SK-N-SH (cell line): Measurements from ENCODE around the gene C4BPB. TPM values are rescaled to one million over a fixed set of nuclear protein-coding genes. Genes with fewer than 3 reads are reported as not detected.
A peak's percentile ranks its signal among the peaks of the same experiment; 100 is the strongest.

ENCODE experiments used
- CTCF ChIA-PET: fragments of 300-600, 350-600 bp; formaldehyde crosslinking; extraction: SDS; loops from one replicate; lab custom pipeline; 2021; lab: Yijun Ruan, JAX
- POLR2A ChIA-PET: fragments of 350-600 bp; sonication (Branson Sonifier 250); formaldehyde crosslinking; extraction: SDS; loops from one replicate; lab custom pipeline; 2020; ENCODE audit warnings: antibody characterized with exemption, inconsistent platforms; lab: Yijun Ruan, JAX
- DNase-seq: peaks from one replicate; pipeline ENCODE4 v3.0.0; 2012
- H2AFZ ChIP-seq: fragments of 200-600 bp; sonication (generic); 2 replicates; pipeline ENCODE4 v1.8.1; 2016; ENCODE audit warnings: antibody characterized with exemption, mild to moderate bottlenecking, low read depth
- H3F3A ChIP-seq: fragments of 200-600 bp; sonication (generic); replicated peaks from 2 replicates; pipeline ENCODE3; 2016; ENCODE audit warnings: antibody characterized with exemption, mild to moderate bottlenecking; ENCODE audit not compliant: insufficient read depth
- H3K27ac ChIP-seq, 2 experiments: fragments of 200-500 bp in 1 of 2; fragments of 200-600 bp in 1 of 2; sonication (Bioruptor generic) in 1 of 2; sonication (generic), shearing (Covaris generic) in 1 of 2; 2 replicates each; pipeline versions ENCODE4 v1.5.1 to v1.6.1; 2014 to 2016; ENCODE audit warnings: low read depth in 2 of 2, inconsistent platforms in 1 of 2, low read length in 1 of 2, mild to moderate bottlenecking in 1 of 2, mixed read lengths in 1 of 2
- H3K27me3 ChIP-seq: fragments of 200-600 bp; sonication (generic), shearing (Covaris generic); 2 replicates; pipeline ENCODE4 v1.6.1; 2016; ENCODE audit warnings: mixed run types; ENCODE audit not compliant: insufficient read depth
- H3K36me3 ChIP-seq, 2 experiments: fragments of 200-500 bp in 1 of 2; fragments of 200-600 bp in 1 of 2; sonication (Bioruptor generic) in 1 of 2; sonication (generic) in 1 of 2; replicated peaks in 1 of 2; 2 replicates each; pipeline versions ENCODE3 to v1.5.1; 2014 to 2016; ENCODE audit warnings: low read length in 1 of 2, mild to moderate bottlenecking in 1 of 2; ENCODE audit not compliant: insufficient read depth in 2 of 2, control insufficient read depth in 1 of 2
- H3K4me1 ChIP-seq, 2 experiments: fragments of 200-500 bp in 1 of 2; fragments of 200-600 bp in 1 of 2; sonication (Bioruptor generic) in 1 of 2; sonication (generic), shearing (Covaris generic) in 1 of 2; 2 replicates each; pipeline versions ENCODE4 v1.5.1 to v1.6.1; 2014 to 2016; ENCODE audit warnings: low read depth in 1 of 2, low read length in 1 of 2, mixed run types in 1 of 2; ENCODE audit not compliant: insufficient read depth in 2 of 2, control insufficient read depth in 1 of 2
- H3K4me2 ChIP-seq: fragments of 200-600 bp; sonication (generic), shearing (Covaris generic); 2 replicates; pipeline ENCODE4 v1.6.1; 2017; ENCODE audit warnings: mixed run types
- H3K4me3 ChIP-seq, 2 experiments: fragments of 200-500 bp in 1 of 2; fragments of 200-600 bp in 1 of 2; sonication (Bioruptor generic) in 1 of 2; sonication (generic), shearing (Covaris generic) in 1 of 2; 2 replicates each; pipeline versions ENCODE4 v1.5.1 to v1.8.1; 2014 to 2016; ENCODE audit warnings: low read depth in 2 of 2, inconsistent platforms in 1 of 2, low read length in 1 of 2, mild to moderate bottlenecking in 1 of 2, mixed read lengths in 1 of 2, moderate library complexity in 1 of 2
- H3K79me2 ChIP-seq: fragments of 200-600 bp; sonication (generic); 2 replicates; pipeline ENCODE4 v1.8.1; 2017; ENCODE audit warnings: mild to moderate bottlenecking; ENCODE audit not compliant: insufficient read depth
- H3K9ac ChIP-seq: fragments of 200-600 bp; sonication (generic); 2 replicates; pipeline ENCODE4 v1.6.1; 2017; ENCODE audit warnings: mixed run types
- H3K9me2 ChIP-seq: fragments of 200-600 bp; sonication (generic); 2 replicates; pipeline ENCODE4 v1.6.1; 2017; ENCODE audit warnings: mixed run types
- H3K9me3 ChIP-seq: fragments of 200-600 bp; sonication (generic); 2 replicates; pipeline ENCODE4 v1.6.1; 2017; ENCODE audit warnings: mixed run types, mild to moderate bottlenecking, moderate library complexity
- H4K20me1 ChIP-seq: fragments of 200-600 bp; sonication (generic); 2 replicates; pipeline ENCODE4 v1.6.1; 2017; ENCODE audit warnings: mild to moderate bottlenecking, mixed run types; ENCODE audit not compliant: insufficient read depth
- CHD2 ChIP-seq: fragments of 150-350 bp; IDR thresholded peaks from 2 replicates; pipeline ENCODE4 v1.6.1; 2018; ENCODE audit warnings: low read length; ENCODE audit not compliant: partially characterized antibody
- ELF1 ChIP-seq: IDR thresholded peaks from 2 replicates; pipeline ENCODE4 v1.4.0; 2012
- EP300 ChIP-seq, 2 experiments: IDR thresholded peaks; 2 replicates each; pipeline versions ENCODE4 v1.4.0 to v1.6.1; 2012; ENCODE audit warnings: borderline replicate concordance in 1 of 2, low read depth in 1 of 2, low read length in 1 of 2
- EZH2phosphoT487 ChIP-seq: fragments of 200-600 bp; sonication (generic); IDR thresholded peaks from 2 replicates; pipeline ENCODE4 v1.6.1; 2017; ENCODE audit warnings: low read depth, mixed run types, mild to moderate bottlenecking, antibody characterized with exemption, moderate library complexity, borderline replicate concordance
- FOSL2 ChIP-seq: IDR thresholded peaks from 2 replicates; pipeline ENCODE4 v1.4.0; 2012; ENCODE audit warnings: low read depth, mild to moderate bottlenecking, moderate library complexity, borderline replicate concordance
- GATA2 ChIP-seq: sonication (generic); formaldehyde crosslinking; IDR thresholded peaks from 2 replicates; pipeline ENCODE4 v1.5.0; 2020; ENCODE audit warnings: mild to moderate bottlenecking, missing genetic modification reagents
- JUND ChIP-seq: IDR thresholded peaks from 2 replicates; pipeline ENCODE4 v1.4.0; 2012
- NFIC ChIP-seq: IDR thresholded peaks from 2 replicates; pipeline ENCODE4 v1.4.0; 2012; ENCODE audit warnings: borderline replicate concordance
- RFX5 ChIP-seq: IDR thresholded peaks from 2 replicates; pipeline ENCODE4 v1.6.1; 2012; ENCODE audit warnings: mild to moderate bottlenecking, improper control_type of control experiment, low read length
- RXRA ChIP-seq: IDR thresholded peaks from 2 replicates; pipeline ENCODE4 v1.4.0; 2012; ENCODE audit warnings: low read depth, mild to moderate bottlenecking, borderline replicate concordance
- SMC3 ChIP-seq: IDR thresholded peaks from 2 replicates; pipeline ENCODE4 v1.6.1; 2012; ENCODE audit warnings: low read depth, low read length, improper control_type of control experiment
- TAF1 ChIP-seq: IDR thresholded peaks from 2 replicates; pipeline ENCODE4 v1.6.1; 2012; ENCODE audit warnings: low read depth, mild to moderate bottlenecking, low read length, moderate library complexity, borderline replicate concordance
- TCF12 ChIP-seq: IDR thresholded peaks from 2 replicates; pipeline ENCODE4 v1.4.0; 2012
- YY1 ChIP-seq: IDR thresholded peaks from 2 replicates; pipeline ENCODE4 v1.4.0; 2012; ENCODE audit warnings: low read depth, mild to moderate bottlenecking
- WGBS: methylation state at CpG from one replicate; pipeline ENCODE4 v1.1.6; 2017; ENCODE audit warnings: low lambda C conversion rate; 5-methylcytosine and 5-hydroxymethylcytosine counted together
- polyA plus RNA-seq, 3 experiments: library from polyadenylated mRNA; depleted of rRNA; stranded (reverse); fragments of >200 nt; gene quantifications; 2 replicates each; pipeline ENCODE4 v1.2.3, GENCODE V29; 2012
- TF ChIP-seq, protein P1 (sequence below): fragments of 150-350 bp; IDR thresholded peaks from 2 replicates; pipeline ENCODE4 v1.6.1; 2017; ENCODE audit warnings: antibody characterized with exemption, low read length, low read depth, borderline replicate concordance
- TF ChIP-seq, protein P2 (sequence below): fragments of 200-600 bp; sonication (generic); IDR thresholded peaks from 2 replicates; pipeline ENCODE4 v1.6.1; 2017; ENCODE audit warnings: antibody characterized with exemption, mild to moderate bottlenecking, moderate library complexity
- TF ChIP-seq, protein P3 (sequence below): IDR thresholded peaks from 2 replicates; pipeline ENCODE4; 2012
- TF ChIP-seq, protein P4 (sequence below): fragments of 150-350 bp; IDR thresholded peaks from 2 replicates; pipeline ENCODE4 v1.6.1; 2016; ENCODE audit warnings: mild to moderate bottlenecking, low read depth, low read length

The C4BPB gene
- polyA plus RNA-seq, 1 of the 3 experiments (the other 2 are of a cell fraction), result not detected

DNA sequence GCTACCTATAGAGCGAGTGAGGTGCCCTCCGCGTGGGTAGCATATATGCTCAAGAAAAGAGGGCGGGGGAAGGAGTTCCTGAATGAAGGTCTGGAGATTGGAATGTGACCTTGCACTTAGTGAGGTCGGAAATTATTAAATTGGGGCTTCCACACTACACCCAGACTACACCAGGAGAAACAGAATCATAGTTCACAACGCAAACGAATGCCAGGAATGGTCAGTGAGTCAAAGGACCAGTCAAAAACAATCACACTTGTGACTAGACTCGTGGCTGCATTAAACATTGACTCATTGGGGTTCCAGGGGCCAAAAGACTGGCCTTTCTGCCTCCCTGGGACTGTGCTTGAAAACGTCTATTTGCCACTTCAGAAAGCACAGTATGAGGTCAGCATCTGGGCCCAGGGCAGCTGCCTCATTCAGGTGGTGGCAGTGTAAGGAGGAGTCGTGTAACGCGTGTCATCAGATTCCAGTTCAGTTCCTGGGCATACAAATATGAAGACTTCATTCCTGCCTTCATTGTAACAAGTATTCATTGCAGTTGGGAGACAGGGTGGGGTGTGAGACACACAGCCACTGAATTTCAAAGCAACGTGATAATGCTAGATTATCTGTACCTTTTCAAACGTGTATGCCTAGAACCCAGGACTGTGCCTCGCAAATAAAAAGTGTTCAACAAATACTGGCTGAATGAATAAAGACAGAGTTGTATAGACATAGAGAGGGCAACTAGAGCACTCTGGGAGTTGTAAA, 37.3 kb upstream of the C4BPB start, which contains the start of gene YOD1:
TSS of gene YOD1 (minus strand) at position 18 of the 753 bp plus-strand sequence. CDS start 178 bp downstream, outside the sequence.
- ChIA-PET POLR2A (no interaction called here), CTCF (interaction anchor here (0.9 to 2.0 kb wide), 5 partner anchors 10 to 448 kb away, joined by 3 to 30 read pairs (median 3); no protein-coding TSS in a partner anchor)
- H4K20me1 ChIP-seq, result peaks cover 13% of the 10 kb centered on the region
- peak within 1 kb of the TSS; percentile 96 for H2AFZ ChIP-seq
- no peak for DNase-seq
- H3K4me2 ChIP-seq, result peak within 1 kb of the TSS; percentile 90
- H3K4me3 ChIP-seq, result peak within 1 kb of the TSS; percentile 94 to 97
- peak within 1 kb of the TSS; percentile 77 to 89 for H3K27ac ChIP-seq
- H3K9me2 ChIP-seq, result no peaks in the 10 kb centered on the region
- 25% methylated on average over 13 of the region's 15 CpGs for WGBS
- no peaks in the 10 kb centered on the region for H3K9me3 ChIP-seq
- no peaks in the 10 kb centered on the region for H3K27me3 ChIP-seq
- TF ChIP-seq JUND (0 out of 2 replicates have a peak, but pooled peaks have one; percentile 11), FOSL2 (peak; percentile 23; the same call in 1 of the 2 replicates), EP300 (IDR thresholded peaks at IDR 0.05; ENCODE audit: borderline replicate concordance in 1 of 2, low read depth in 1 of 2, low read length in 1 of 2) (no peak)
- H3K9ac ChIP-seq, result peak within 1 kb of the TSS; percentile 96
- peaks cover 25 to 32% of the 10 kb centered on the region in 2 experiments for H3K36me3 ChIP-seq
- H3K79me2 ChIP-seq, result peaks cover 44% of the 10 kb centered on the region
- H3K4me1 ChIP-seq, result peaks cover 23 to 26% of the 10 kb centered on the region in 2 experiments
- H3F3A ChIP-seq, result peaks cover 17% of the 10 kb centered on the region

DNA sequence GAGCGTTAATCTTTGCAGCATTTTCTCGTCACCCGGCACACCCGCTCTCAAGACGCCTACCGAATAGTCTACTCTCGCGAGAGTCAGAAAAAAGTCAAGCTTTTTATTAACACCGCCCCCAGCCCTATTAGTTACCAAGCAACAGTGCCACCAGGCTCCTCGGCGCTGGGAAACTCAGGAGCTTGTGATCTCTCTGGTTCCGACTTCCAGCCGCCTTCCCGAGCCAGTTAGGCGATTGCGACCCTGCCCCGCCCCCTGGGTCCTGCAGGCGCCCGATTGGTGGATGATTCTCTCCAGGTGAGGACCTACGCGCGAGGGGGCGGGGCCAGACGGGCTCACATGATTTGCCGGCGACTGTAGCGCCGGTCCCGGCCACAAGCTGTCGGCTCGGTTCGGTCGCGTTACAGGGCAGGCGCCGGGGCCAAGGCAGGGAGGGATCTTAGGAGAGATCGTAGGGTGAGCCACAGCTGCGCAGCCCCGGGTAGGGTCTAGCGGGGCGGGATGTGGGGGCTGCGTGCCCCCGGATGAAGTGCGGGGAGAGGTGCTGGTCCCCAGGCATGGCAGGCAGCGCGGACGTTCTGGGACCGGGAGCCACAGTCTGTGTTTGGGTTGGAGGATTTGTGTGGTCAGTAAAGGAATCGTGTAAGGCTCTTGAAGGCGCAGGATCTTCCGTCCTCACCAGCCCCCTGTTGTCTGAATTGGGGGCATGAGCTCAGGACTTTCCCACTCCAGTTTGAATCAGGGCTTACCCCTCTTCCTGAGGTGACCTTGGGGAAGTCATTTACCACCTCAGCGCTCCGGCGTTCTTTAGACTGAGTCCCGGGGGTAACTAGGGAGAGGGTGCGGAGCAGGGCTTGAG, 35.5 kb upstream of the C4BPB start, which contains the start of gene PFKFB2:
TSS of gene PFKFB2 (plus strand) at position 365 of the 859 bp plus-strand sequence. CDS start 1,443 bp downstream, outside the sequence.
- Histone ChIP-seq H3K9me3 (no peaks in the 10 kb centered on the region), H3K4me1 (peaks cover 14 to 21% of the 10 kb centered on the region in 2 experiments; a peak in 3 of 4 replicates), H3K9me2 (no peaks in the 10 kb centered on the region), H3K36me3 (peaks cover 7 to 14% of the 10 kb centered on the region in 2 experiments), H3K27ac (peak within 1 kb of the TSS; percentile 41 to 74; a peak in 3 of 4 replicates), H3K4me3 (peak within 1 kb of the TSS; percentile 72 to 94), H4K20me1 (peaks cover 6% of the 10 kb centered on the region; the same call in 1 of the 2 replicates), H3F3A (peaks cover 17% of the 10 kb centered on the region), H3K79me2 (peaks cover 26% of the 10 kb centered on the region), H2AFZ (peak within 1 kb of the TSS; percentile 95), H3K27me3 (no peaks in the 10 kb centered on the region), H3K9ac (peak within 1 kb of the TSS; percentile 70), H3K4me2 (peak within 1 kb of the TSS; percentile 90)
- CTCF ChIA-PET, result interaction anchor here (1.0 to 1.5 kb wide), 11 partner anchors 12 to 563 kb away, joined by 3 to 6 read pairs (median 4); no protein-coding TSS in a partner anchor
- WGBS, result 5% methylated on average over 37 of the region's 56 CpGs
- DNase-seq, result peak; percentile 93
- POLR2A ChIA-PET, result interaction anchor here (0.7 to 1.3 kb wide), 2 partner anchors 8 to 18 kb away, joined by 3 to 5 read pairs; no protein-coding TSS in a partner anchor
- TF ChIP-seq, protein P1, sequence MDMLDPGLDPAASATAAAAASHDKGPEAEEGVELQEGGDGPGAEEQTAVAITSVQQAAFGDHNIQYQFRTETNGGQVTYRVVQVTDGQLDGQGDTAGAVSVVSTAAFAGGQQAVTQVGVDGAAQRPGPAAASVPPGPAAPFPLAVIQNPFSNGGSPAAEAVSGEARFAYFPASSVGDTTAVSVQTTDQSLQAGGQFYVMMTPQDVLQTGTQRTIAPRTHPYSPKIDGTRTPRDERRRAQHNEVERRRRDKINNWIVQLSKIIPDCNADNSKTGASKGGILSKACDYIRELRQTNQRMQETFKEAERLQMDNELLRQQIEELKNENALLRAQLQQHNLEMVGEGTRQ, result no peak
- TF ChIP-seq, protein P2, sequence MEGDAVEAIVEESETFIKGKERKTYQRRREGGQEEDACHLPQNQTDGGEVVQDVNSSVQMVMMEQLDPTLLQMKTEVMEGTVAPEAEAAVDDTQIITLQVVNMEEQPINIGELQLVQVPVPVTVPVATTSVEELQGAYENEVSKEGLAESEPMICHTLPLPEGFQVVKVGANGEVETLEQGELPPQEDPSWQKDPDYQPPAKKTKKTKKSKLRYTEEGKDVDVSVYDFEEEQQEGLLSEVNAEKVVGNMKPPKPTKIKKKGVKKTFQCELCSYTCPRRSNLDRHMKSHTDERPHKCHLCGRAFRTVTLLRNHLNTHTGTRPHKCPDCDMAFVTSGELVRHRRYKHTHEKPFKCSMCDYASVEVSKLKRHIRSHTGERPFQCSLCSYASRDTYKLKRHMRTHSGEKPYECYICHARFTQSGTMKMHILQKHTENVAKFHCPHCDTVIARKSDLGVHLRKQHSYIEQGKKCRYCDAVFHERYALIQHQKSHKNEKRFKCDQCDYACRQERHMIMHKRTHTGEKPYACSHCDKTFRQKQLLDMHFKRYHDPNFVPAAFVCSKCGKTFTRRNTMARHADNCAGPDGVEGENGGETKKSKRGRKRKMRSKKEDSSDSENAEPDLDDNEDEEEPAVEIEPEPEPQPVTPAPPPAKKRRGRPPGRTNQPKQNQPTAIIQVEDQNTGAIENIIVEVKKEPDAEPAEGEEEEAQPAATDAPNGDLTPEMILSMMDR, result peak; percentile 18
- TF ChIP-seq NFIC, result no peak
- peak; percentile 100 for TF ChIP-seq CHD2
- TF ChIP-seq TAF1, result peak; percentile 60; the same call in 1 of the 2 replicates
- TF ChIP-seq FOSL2, result no peak
- TF ChIP-seq ELF1, result no peak
- TF ChIP-seq SMC3, result no peak
- 0 out of 2 replicates have a peak, but pooled peaks have one; percentile 14 for TF ChIP-seq RFX5
- TF ChIP-seq RXRA, result no peak
- TF ChIP-seq YY1, result no peak; the same call in 1 of the 2 replicates
- TF ChIP-seq, protein P3, sequence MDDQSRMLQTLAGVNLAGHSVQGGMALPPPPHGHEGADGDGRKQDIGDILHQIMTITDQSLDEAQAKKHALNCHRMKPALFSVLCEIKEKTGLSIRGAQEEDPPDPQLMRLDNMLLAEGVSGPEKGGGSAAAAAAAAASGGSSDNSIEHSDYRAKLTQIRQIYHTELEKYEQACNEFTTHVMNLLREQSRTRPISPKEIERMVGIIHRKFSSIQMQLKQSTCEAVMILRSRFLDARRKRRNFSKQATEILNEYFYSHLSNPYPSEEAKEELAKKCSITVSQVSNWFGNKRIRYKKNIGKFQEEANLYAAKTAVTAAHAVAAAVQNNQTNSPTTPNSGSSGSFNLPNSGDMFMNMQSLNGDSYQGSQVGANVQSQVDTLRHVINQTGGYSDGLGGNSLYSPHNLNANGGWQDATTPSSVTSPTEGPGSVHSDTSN, result 0 out of 2 replicates have a peak, but pooled peaks have one; percentile 5
- TF ChIP-seq, protein P4, sequence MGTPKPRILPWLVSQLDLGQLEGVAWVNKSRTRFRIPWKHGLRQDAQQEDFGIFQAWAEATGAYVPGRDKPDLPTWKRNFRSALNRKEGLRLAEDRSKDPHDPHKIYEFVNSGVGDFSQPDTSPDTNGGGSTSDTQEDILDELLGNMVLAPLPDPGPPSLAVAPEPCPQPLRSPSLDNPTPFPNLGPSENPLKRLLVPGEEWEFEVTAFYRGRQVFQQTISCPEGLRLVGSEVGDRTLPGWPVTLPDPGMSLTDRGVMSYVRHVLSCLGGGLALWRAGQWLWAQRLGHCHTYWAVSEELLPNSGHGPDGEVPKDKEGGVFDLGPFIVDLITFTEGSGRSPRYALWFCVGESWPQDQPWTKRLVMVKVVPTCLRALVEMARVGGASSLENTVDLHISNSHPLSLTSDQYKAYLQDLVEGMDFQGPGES, result no peak
- TF ChIP-seq TCF12, result no peak
- TF ChIP-seq EZH2phosphoT487, result no peak
- TF ChIP-seq EP300 (IDR thresholded peaks at IDR 0.05; ENCODE audit: borderline replicate concordance in 1 of 2, low read depth in 1 of 2, low read length in 1 of 2), result no peak
- no peak for TF ChIP-seq GATA2 (CRISPR knock-in tag)
